HG02840 (cell line): ENCODE measurements around the gene MEIS2.

Source experiments
- ATAC-seq: cut with Tn5 transposase; IDR thresholded peaks from one replicate; pipeline ENCODE4 v1.9.1; 2021; ENCODE audit warnings: mild to moderate bottlenecking, moderate library complexity, moderate number of reproducible peaks; ENCODE audit not compliant: unreplicated experiment, low FRiP score

The MEIS2 gene

GRCh38 chr15:37100109-37100965 lies at the start of gene MEIS2:
MEIS2 (minus strand) TSS chr15:37100549; CDS start chr15:37099466, 1,083 bp downstream.
- no peak for ATAC-seq

- no peak for ATAC-seq
These were observed 48.8 kb upstream of the MEIS2 start for GRCh38 chr15:37149146-37149545.

GRCh38 chr15:37148714-37149113 lies 48.4 kb upstream of the MEIS2 start:
- ATAC-seq: no peak

DNA sequence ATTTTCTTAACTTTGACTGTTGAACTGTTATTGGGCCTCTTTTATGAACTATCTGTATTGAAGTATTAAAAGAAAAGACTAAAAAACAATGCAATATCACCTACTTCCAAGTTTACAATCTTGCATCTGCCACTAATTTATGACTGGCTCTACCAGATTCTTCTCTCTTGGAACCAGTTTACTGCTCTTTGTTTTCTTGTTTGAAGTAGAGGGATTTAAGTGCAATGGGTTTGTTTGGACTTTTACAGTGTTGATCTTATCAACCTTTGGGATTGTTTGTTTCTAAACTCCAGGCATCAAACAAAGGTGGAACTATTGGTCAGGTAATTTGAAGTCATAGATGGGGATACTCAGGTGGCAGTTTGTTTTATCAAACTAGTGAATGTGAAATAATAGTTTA lies 43.0 kb upstream of the MEIS2 start:
- no peak for ATAC-seq

GRCh38 chr15:37142371-37142770 lies 42.0 kb upstream of the MEIS2 start:
- ATAC-seq: no peak

GRCh38 chr15:37140531-37141058 lies 40.2 kb upstream of the MEIS2 start:
- no peak for ATAC-seq

DNA sequence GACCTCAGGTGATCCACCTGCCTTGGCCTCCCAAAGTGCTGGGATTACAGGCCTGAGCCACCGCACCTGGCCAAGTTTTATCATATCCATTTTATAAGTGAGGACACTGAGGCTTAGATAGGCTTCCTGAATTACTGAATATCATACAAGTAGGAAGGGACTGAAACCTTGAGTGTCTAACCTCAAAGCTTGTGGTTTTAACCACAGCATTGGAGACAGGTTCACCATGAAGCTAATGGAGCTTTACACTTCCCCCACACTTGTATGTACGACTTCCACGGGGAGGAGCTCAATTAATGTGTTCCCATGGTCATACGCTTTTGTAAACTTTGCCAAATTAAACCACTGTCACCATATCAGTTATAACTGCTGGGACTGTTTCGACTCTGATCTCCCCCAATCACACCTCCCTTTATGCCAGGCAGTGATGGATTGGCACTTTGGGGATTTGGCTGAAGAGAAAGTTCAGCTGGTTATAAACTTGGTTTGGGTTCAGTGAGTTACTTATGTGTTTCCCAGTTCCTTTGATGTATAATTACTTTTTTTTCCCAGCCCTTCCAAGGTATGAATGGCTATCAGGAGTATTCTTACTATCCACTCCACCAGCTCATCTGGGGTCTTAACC lies 38.4 kb upstream of the MEIS2 start:
- ATAC-seq: no peak

DNA sequence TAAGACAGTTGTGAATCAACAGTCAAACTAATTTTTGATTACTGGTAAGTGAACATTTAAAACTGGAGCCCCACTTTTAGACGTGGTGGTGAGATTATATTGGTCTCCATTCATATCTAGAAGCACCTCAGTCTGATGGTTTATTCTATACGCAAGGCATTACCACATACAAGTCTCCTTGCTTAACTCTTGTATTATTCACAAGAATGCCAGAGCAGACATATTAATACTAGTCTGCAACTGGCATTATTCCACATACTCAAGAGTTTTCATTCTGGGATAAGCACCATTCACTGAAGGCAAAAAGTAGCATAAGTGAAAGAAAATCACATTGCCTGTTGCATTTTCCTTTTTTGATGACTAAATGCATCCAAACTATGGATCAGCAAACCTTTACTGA lies 36.9 kb upstream of the MEIS2 start:
- no peak for ATAC-seq

GRCh38 chr15:37136666-37137065 lies 36.3 kb upstream of the MEIS2 start:
- ATAC-seq: no peak

DNA sequence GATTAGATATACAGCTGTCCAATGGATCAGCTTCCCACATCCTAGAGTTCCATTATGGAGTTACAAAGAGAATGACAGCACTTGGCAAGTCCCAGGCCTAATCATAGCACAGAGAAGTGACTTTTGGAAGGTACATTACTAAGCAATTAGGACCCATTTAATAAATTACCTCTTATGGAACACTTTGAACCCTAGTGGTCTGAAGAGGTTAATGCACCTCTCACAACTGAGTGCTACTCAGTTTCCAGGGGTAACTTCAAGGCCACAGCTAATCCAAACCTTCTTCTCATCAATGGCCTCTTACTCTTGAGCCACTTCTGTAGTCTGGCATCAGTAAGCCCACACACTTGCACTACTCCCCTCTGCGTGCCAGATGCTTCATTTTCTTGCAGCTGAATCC lies 34.9 kb upstream of the MEIS2 start:
- ATAC-seq: peak; percentile 58

GRCh38 chr15:37134699-37135131 lies 34.4 kb upstream of the MEIS2 start:
- no peak for ATAC-seq

DNA sequence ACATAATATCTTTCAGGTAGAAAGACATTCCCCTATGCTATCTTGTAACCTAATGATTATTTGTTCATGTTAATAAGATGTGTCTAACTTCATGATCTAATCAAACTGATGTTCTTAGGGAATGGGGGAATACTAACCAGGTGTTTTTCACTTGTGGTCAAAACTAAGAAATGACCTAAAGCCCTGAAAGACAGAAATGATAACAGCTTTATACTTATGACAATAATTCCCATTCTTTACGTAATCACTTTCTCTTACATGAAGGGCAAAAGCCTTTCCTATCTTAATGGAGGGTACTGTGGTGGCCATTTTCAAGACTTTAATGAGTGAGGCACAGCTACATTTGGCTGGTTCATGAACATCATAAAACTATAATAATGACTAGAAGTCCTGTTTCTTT lies 33.9 kb upstream of the MEIS2 start:
- ATAC-seq: no peak

DNA sequence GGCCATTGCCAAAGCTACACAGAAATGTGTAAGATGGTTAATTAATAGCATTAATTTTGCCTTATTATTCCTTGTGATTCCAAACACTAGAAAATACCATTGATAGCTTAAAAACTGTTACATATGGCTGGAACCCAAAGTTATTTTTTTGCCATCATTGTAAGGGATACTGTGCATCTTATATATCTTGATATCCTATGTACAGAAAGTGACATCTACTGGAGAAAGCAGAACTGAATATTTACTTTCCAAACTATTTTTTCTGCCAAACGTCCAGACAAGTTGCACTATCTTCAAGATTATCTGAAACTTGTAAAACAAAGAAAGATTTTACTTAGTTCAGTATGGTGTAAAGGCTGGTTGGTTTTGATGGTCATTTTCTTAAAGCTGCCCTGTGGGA lies 33.3 kb upstream of the MEIS2 start:
- no peak for ATAC-seq

- ATAC-seq: no peak
These were observed 32.6 kb upstream of the MEIS2 start for GRCh38 chr15:37132826-37133417.

- ATAC-seq: no peak
These were observed 31.3 kb upstream of the MEIS2 start for GRCh38 chr15:37131621-37132020.

GRCh38 chr15:37130356-37130755 lies 30.0 kb upstream of the MEIS2 start:
- no peak for ATAC-seq

- no peak for ATAC-seq
These were observed 24.8 kb upstream of the MEIS2 start for GRCh38 chr15:37125143-37125542.

- no peak for ATAC-seq
These were observed 24.0 kb upstream of the MEIS2 start for GRCh38 chr15:37124331-37124730.

DNA sequence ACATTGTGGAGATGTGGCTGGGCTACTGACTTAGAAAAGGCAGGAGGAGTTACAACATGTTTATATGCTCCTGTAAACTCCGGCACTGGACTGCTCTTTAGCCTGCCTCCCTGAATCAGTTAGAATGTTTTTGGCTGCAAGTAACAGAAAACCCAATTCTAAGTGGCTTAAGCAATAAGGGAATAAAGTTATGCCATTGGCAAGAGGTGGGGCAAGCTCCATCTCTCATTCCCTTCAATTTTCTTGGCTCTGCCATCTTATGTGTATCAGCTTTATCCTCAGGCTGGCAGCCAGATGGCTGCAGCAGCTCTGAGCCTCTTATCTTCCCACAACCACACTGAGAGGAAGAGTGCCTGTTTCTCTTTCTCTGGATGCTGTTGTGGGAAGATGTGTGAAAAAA lies 22.4 kb upstream of the MEIS2 start:
- no peak for ATAC-seq

DNA sequence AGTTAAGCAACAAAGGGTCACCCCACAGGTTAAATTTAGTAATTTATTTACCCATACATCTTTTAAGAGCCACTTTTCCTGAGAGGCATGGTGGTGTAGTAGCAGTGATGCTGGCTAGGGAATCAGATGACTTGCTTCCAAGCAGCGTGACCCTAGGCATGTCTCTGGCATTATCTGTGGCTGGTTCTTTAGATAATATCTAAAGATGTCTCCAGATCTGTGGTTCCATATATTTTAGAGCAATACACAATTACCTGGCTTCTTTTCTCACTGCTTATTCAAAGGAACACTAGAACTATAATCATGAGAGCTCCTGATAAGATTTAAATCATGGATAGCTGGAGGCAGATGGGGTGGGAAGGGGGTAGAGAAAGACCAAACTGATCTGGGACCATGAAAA lies 21.1 kb upstream of the MEIS2 start:
- ATAC-seq: no peak

- ATAC-seq: no peak
These were observed 16.7 kb upstream of the MEIS2 start for GRCh38 chr15:37117030-37117429.
